Brain microvascular endothelial cell (primary cell): ENCODE results near the gene PRX.

Source experiments
- DNase-seq: peaks from one replicate; pipeline ENCODE4 v3.0.0-alpha.2; 2020
- H3K27ac ChIP-seq: fragments of 250-450 bp; sonication (Bioruptor Pico); 2 replicates; pipeline ENCODE4 v1.5.1; 2020; ENCODE audit warnings: mild to moderate bottlenecking, moderate library complexity
- H3K27me3 ChIP-seq: fragments of 250-450 bp; sonication (Bioruptor Pico); replicated peaks from 2 replicates; pipeline ENCODE4 v1.5.1; 2020; ENCODE audit warnings: mild to moderate bottlenecking
- H3K36me3 ChIP-seq: fragments of 250-450 bp; sonication (Bioruptor Pico); replicated peaks from 2 replicates; pipeline ENCODE4 v1.5.1; 2020; ENCODE audit warnings: mild to moderate bottlenecking
- H3K4me3 ChIP-seq: 2 replicates; pipeline ENCODE4 v1.5.1; 2011; ENCODE audit warnings: low read depth, mild to moderate bottlenecking, control low read depth, low read length, moderate library complexity
- CTCF ChIP-seq: IDR thresholded peaks from 2 replicates; pipeline ENCODE4 v1.5.1; 2011; ENCODE audit warnings: low read depth, mild to moderate bottlenecking, moderate library complexity, low read length, control low read depth, inconsistent platforms; ENCODE audit errors: missing control alignments
- in situ Hi-C: cut with HindIII; loops from 2 replicates; pipeline ENCODE4 v1.10.0; 2017; ENCODE audit warnings: low sequenced_read_pairs, low pct_ligation_motif_present

The PRX gene

DNA sequence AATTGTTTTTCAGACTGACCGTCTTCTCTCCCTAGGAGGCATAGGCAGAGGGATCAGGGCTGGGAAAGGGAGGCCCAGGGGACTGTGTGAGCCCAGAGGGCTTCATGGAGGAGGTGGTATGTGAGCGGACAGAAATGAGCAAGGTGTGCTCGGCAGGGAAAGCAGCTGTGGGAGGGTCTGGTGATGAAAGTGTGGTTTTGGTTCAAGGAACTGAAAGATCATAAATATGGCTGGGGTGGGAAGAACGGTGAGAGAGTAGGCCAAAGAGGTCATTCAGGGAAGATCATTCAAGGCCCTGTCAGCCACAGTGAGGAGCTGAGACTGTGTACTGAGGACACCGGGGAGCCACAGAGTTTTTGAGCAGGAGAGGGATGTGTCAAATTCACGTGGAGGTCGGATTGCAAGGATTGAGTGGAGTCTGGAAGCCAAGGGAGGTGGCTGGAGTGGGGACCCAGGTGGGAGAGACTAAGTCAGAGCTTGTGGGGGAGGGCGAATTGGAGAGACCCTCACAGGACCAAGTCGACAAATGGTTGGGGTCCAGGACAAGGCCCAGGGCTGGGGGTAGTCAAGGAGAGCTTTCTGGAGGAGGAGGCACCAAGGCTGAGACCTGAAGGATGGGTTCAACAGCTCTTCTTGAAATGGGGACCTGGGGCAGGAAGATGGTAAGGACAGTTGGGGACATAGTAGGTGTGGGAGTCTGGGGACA lies 57.0 kb downstream of the PRX start:
- H3K36me3 ChIP-seq = no peaks in the 10 kb centered on the region
- H3K27me3 ChIP-seq = no peaks in the 10 kb centered on the region
- H3K27ac ChIP-seq = no peak overlapping the region
- in situ Hi-C loops = no loop called here
- no peak overlapping the region for H3K4me3 ChIP-seq
- DNase-seq = no peak
- TF ChIP-seq CTCF = no peak

DNA sequence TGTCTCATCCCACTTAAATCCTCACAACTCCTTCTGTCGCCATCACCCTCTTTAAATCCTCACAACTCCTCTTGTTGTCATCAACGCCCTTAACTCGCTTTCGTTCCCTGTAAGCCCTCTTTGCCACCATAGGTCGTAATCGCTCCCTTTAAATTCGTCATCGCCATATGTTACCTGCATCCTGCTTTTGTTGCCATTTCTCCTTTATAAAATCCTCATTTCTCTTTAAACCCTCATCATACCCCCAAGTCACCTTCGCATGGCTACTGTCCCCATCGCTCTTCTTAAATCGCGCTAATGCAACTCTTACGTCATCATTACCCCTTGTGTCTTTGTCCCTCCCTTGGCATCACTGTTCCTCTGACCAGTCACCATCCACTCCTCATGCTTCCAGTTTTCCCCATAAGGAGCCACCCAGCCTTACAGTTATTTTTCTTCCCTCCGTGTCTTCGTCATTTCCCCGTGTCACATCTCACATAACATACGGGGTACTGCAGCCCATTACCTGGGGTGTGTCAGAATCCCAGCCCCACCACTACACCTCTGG lies 64.1 kb downstream of the PRX start:
- no peaks in the 10 kb centered on the region for H3K27me3 ChIP-seq
- DNase-seq = peak; percentile 25
- peak overlapping the region; percentile 56 for H3K27ac ChIP-seq
- in situ Hi-C loops = no loop called here
- H3K36me3 ChIP-seq = no peaks in the 10 kb centered on the region
- TF ChIP-seq CTCF = no peak
- peak overlapping the region; percentile 74 for H3K4me3 ChIP-seq

- DNase-seq = peak; percentile 99
- in situ Hi-C loops = no loop called here
- Histone ChIP-seq H3K4me3 (peak within 1 kb of the TSS; percentile 74), H3K27ac (peak within 1 kb of the TSS; percentile 56), H3K27me3 (no peaks in the 10 kb centered on the region), H3K36me3 (no peaks in the 10 kb centered on the region)
- no peak for TF ChIP-seq CTCF
These were observed 64.9 kb downstream of the PRX start, which contains the start of the genes C19orf47 and PLD3 for GRCh38 chr19:40348125-40348913. TSS of gene C19orf47 (minus strand) at chr19:40348397. CDS start at chr19:40341857, 6,540 bp downstream. TSS of gene PLD3 (plus strand) at chr19:40348695. CDS start at chr19:40366484, 17,789 bp downstream.

DNA sequence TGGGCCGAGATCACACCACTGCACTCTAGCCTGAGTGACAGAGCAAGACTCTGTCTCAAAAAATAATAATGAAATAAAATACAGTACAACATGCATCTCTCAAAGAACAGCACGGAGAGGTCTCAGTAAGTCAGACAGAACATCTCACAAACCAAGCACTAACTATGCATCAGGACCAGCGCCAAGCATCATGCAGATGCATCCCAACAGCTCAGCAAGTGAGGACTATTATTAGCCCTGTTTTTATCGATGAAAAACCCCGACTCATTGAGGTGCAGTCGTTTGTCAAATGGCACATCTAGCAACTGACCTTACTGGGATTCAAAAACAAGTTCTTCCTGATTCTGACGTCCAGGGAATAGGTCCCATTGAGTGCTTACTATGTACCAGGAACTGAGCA lies 68.8 kb downstream of the PRX start:
- in situ Hi-C loops = no loop called here
- H3K27ac ChIP-seq = no peak overlapping the region
- H3K27me3 ChIP-seq = no peaks in the 10 kb centered on the region
- TF ChIP-seq CTCF = no peak
- DNase-seq = no peak
- H3K36me3 ChIP-seq = peaks cover 2% of the 10 kb centered on the region
- no peak overlapping the region for H3K4me3 ChIP-seq
